MM.1S (cell line): Measurements from ENCODE around the gene PLEKHG5.
"Not testable (repeated sequence)": the region's sequence is repeated elsewhere in the genome, so short reads cannot be mapped to it uniquely, and the experiment has no call there.

Source experiments
- DNase-seq: peaks from one replicate; pipeline ENCODE4 v3.0.0-alpha.2; 2015
- H2AFZ ChIP-seq: fragments of 300-600 bp; sonication (generic); 2 replicates; pipeline ENCODE4 v1.6.0; 2016; ENCODE audit warnings: antibody characterized with exemption, low read length
- H3F3A ChIP-seq: fragments of 300-600 bp; sonication (generic); 2 replicates; pipeline ENCODE4 v1.6.1; 2016; ENCODE audit warnings: mild to moderate bottlenecking, antibody characterized with exemption, low read length, moderate library complexity, mixed read lengths; ENCODE audit not compliant: insufficient read depth
- H3K27ac ChIP-seq: fragments of 300-600 bp; sonication (generic); 2 replicates; pipeline ENCODE4 v1.5.1; 2016; ENCODE audit warnings: mild to moderate bottlenecking, low read length
- H3K27me3 ChIP-seq: fragments of 300-600 bp; sonication (generic); replicated peaks from 2 replicates; pipeline ENCODE4 v1.6.0; 2016; ENCODE audit warnings: low read length; ENCODE audit not compliant: insufficient read depth
- H3K36me3 ChIP-seq: fragments of 300-600 bp; sonication (generic); replicated peaks from 2 replicates; pipeline ENCODE4 v1.6.1; 2016; ENCODE audit warnings: mild to moderate bottlenecking, low read length, mixed read lengths; ENCODE audit not compliant: insufficient read depth
- H3K4me1 ChIP-seq: fragments of 300-600 bp; sonication (generic); 2 replicates; pipeline ENCODE4 v1.6.1; 2016; ENCODE audit warnings: low read length, mixed read lengths
- H3K4me2 ChIP-seq: fragments of 300-600 bp; sonication (generic); 2 replicates; pipeline ENCODE4 v1.6.0; 2016; ENCODE audit warnings: low read depth, low read length
- H3K4me3 ChIP-seq: fragments of 300-600 bp; sonication (generic); 2 replicates; pipeline ENCODE4 v1.5.1; 2016; ENCODE audit warnings: low read length, mixed read lengths
- H3K79me2 ChIP-seq: fragments of 300-600 bp; sonication (generic); 2 replicates; pipeline ENCODE4 v1.6.1; 2016; ENCODE audit warnings: mixed run types, low read length, mixed read lengths
- H3K9ac ChIP-seq: fragments of 300-600 bp; sonication (generic); 2 replicates; pipeline ENCODE4 v1.6.1; 2016; ENCODE audit warnings: low read length, mixed read lengths
- H3K9me2 ChIP-seq: fragments of 300-600 bp; sonication (generic); replicated peaks from 2 replicates; pipeline ENCODE4 v1.6.1; 2016; ENCODE audit warnings: mild to moderate bottlenecking, low read length, mixed read lengths; ENCODE audit not compliant: insufficient read depth
- H3K9me3 ChIP-seq: fragments of 300-600 bp; sonication (generic); replicated peaks from 2 replicates; pipeline ENCODE4 v1.6.1; 2016; ENCODE audit warnings: mild to moderate bottlenecking, low read length, mixed read lengths; ENCODE audit not compliant: insufficient read depth
- H4K20me1 ChIP-seq: fragments of 300-600 bp; sonication (generic); 2 replicates; pipeline ENCODE4 v1.6.1; 2016; ENCODE audit warnings: mild to moderate bottlenecking, low read length, moderate library complexity, mixed read lengths; ENCODE audit not compliant: insufficient read depth
- CTCF ChIP-seq: fragments of 300-600 bp; sonication (generic); IDR thresholded peaks from 2 replicates; pipeline ENCODE4 v1.5.1; 2016; ENCODE audit warnings: antibody characterized with exemption, low read length, mixed read lengths
- EZH2 ChIP-seq: fragments of 300-600 bp; sonication (generic); optimal IDR thresholded peaks from 2 replicates; pipeline ENCODE3; 2017; ENCODE audit warnings: low read depth, mild to moderate bottlenecking, antibody characterized with exemption, low read length, mixed read lengths
- EZH2phosphoT487 ChIP-seq: fragments of 300-600 bp; sonication (generic); IDR thresholded peaks from 2 replicates; pipeline ENCODE4 v1.6.1; 2018; ENCODE audit warnings: antibody characterized with exemption, low read length

Gene PLEKHG5

GRCh38 chr1:6454856-6455751 lies 36.4 kb downstream of the PLEKHG5 start:
- Histone ChIP-seq H2AFZ (no peak overlapping the region), H3K9me2 (no peaks in the 10 kb centered on the region), H3F3A (no peaks in the 10 kb centered on the region), H3K9ac (no peak overlapping the region), H3K4me2 (no peak overlapping the region), H4K20me1 (no peaks in the 10 kb centered on the region), H3K4me1 (no peaks in the 10 kb centered on the region), H3K36me3 (no peaks in the 10 kb centered on the region), H3K27me3 (peaks cover 78% of the 10 kb centered on the region), H3K9me3 (no peaks in the 10 kb centered on the region), H3K4me3 (no peak overlapping the region), H3K27ac (no peak overlapping the region), H3K79me2 (no peaks in the 10 kb centered on the region)
- TF ChIP-seq EZH2 (no peak), EZH2phosphoT487 (0 out of 2 replicates have a peak, but pooled peaks have one; percentile 55)
- no peak for DNase-seq

- not testable (repeated sequence) for DNase-seq, H3K9ac ChIP-seq, H3K9me2 ChIP-seq, H4K20me1 ChIP-seq, H2AFZ ChIP-seq, H3K36me3 ChIP-seq, H3K4me3 ChIP-seq, H3K79me2 ChIP-seq, H3K4me1 ChIP-seq, H3K27ac ChIP-seq, H3F3A ChIP-seq, H3K4me2 ChIP-seq, H3K9me3 ChIP-seq
- peaks cover 78% of the 10 kb centered on the region for H3K27me3 ChIP-seq
Measured at GRCh38 chr1:6453895-6454855, 37.3 kb downstream of the PLEKHG5 start.

- H3K9me2 ChIP-seq = no peaks in the 10 kb centered on the region
- H3K36me3 ChIP-seq = no peaks in the 10 kb centered on the region
- H3K27ac ChIP-seq = no peak overlapping the region
- peaks cover 79% of the 10 kb centered on the region for H3K27me3 ChIP-seq
- H3K4me2 ChIP-seq = no peak overlapping the region
- H3K9me3 ChIP-seq = no peaks in the 10 kb centered on the region
- H3K9ac ChIP-seq = no peak overlapping the region
- H2AFZ ChIP-seq = no peak overlapping the region
- no peaks in the 10 kb centered on the region for H4K20me1 ChIP-seq
- no peaks in the 10 kb centered on the region for H3K4me1 ChIP-seq
- no peaks in the 10 kb centered on the region for H3F3A ChIP-seq
- TF ChIP-seq CTCF = no peak
- no peak for TF ChIP-seq EZH2
- TF ChIP-seq EZH2phosphoT487 = no peak
- H3K4me3 ChIP-seq = no peak overlapping the region
- DNase-seq = no peak
- H3K79me2 ChIP-seq = no peaks in the 10 kb centered on the region
Measured at GRCh38 chr1:6450943-6451373, 40.5 kb downstream of the PLEKHG5 start.

- not testable (repeated sequence) for H3K4me3 ChIP-seq, H4K20me1 ChIP-seq, H3K36me3 ChIP-seq, H3K9me2 ChIP-seq, H3K9me3 ChIP-seq, H3K9ac ChIP-seq, H2AFZ ChIP-seq, H3F3A ChIP-seq, DNase-seq, H3K79me2 ChIP-seq, H3K4me2 ChIP-seq, H3K4me1 ChIP-seq, H3K27ac ChIP-seq
- peaks cover 76% of the 10 kb centered on the region for H3K27me3 ChIP-seq
Measured at GRCh38 chr1:6450486-6450885, 41.0 kb downstream of the PLEKHG5 start.
